Smooth muscle cell (in vitro differentiated cells): ENCODE measurements around the gene ATP1A1. TPM values are rescaled to one million over a fixed set of nuclear protein-coding genes. Genes with fewer than 3 reads are reported as not detected.

Experiments used
- DNase-seq: peaks from one replicate; lab custom pipeline; 2025; ENCODE audit not compliant: unreplicated experiment; lab: John Stamatoyannopoulos, UW
- H2AFZ ChIP-seq: fragments of 200-600 bp; sonication (generic); 2 replicates; pipeline ENCODE4 v1.6.0; 2016; ENCODE audit warnings: antibody characterized with exemption, low read depth, mild to moderate bottlenecking
- H3F3A ChIP-seq: fragments of 200-600 bp; sonication (generic); 2 replicates; pipeline ENCODE4 v1.6.0; 2017; ENCODE audit warnings: antibody characterized with exemption, low read depth
- H3K27ac ChIP-seq: fragments of 200-600 bp; sonication (generic); 2 replicates; pipeline ENCODE4 v1.5.1; 2016; ENCODE audit warnings: low read depth, mild to moderate bottlenecking
- H3K27me3 ChIP-seq: fragments of 200-600 bp; sonication (generic); 2 replicates; pipeline ENCODE4 v1.6.1; 2016; ENCODE audit warnings: low read depth, mild to moderate bottlenecking
- H3K36me3 ChIP-seq: fragments of 200-600 bp; sonication (generic); 2 replicates; pipeline ENCODE4 v1.5.1; 2016; ENCODE audit warnings: low read depth
- H3K4me1 ChIP-seq: fragments of 200-600 bp; sonication (generic); 2 replicates; pipeline ENCODE4 v1.5.1; 2016; ENCODE audit warnings: low read depth
- H3K4me2 ChIP-seq: fragments of 200-600 bp; sonication (generic); 2 replicates; pipeline ENCODE4 v1.6.0; 2016; ENCODE audit warnings: mild to moderate bottlenecking
- H3K4me3 ChIP-seq: fragments of 200-600 bp; sonication (generic); 2 replicates; pipeline ENCODE4 v1.5.1; 2016; ENCODE audit warnings: mild to moderate bottlenecking
- H3K79me2 ChIP-seq: fragments of 200-600 bp; sonication (generic); 2 replicates; pipeline ENCODE4 v1.6.0; 2016; ENCODE audit warnings: low read depth, mild to moderate bottlenecking
- H3K9ac ChIP-seq: fragments of 200-600 bp; sonication (generic); 2 replicates; pipeline ENCODE4 v1.6.0; 2016; ENCODE audit warnings: low read depth
- H3K9me3 ChIP-seq: fragments of 200-600 bp; sonication (generic); replicated peaks from 2 replicates; pipeline ENCODE4 v1.5.1; 2016; ENCODE audit warnings: low read depth
- H4K20me1 ChIP-seq: fragments of 200-600 bp; sonication (generic); 2 replicates; pipeline ENCODE4 v1.6.0; 2016; ENCODE audit warnings: low read depth
- WGBS: methylation state at CpG from one replicate; pipeline ENCODE4 v1.1.7; 2016; ENCODE audit warnings: low lambda C conversion rate; 5-methylcytosine and 5-hydroxymethylcytosine counted together
- polyA plus RNA-seq: library from polyadenylated mRNA; unstranded; fragments of >200 nt; fragmentation: Nextera tagmentation; extraction: Ambion mirVana; gene quantifications from 2 replicates; pipeline ENCODE4 v1.2.1, GENCODE V29; 2016
- total RNA-seq: library from RNA; depleted of rRNA; stranded (reverse); fragments of >200 nt; gene quantifications from 2 replicates; pipeline ENCODE4 v1.2.3, GENCODE V29; 2014
- TF ChIP-seq, protein P1 (sequence below): fragments of 200-600 bp; sonication (generic); IDR thresholded peaks from 2 replicates; pipeline ENCODE4 v1.5.1; 2017; ENCODE audit warnings: borderline replicate concordance, mild to moderate bottlenecking, antibody characterized with exemption; ENCODE audit not compliant: insufficient read depth, poor library complexity, severe bottlenecking

The ATP1A1 gene
- total and polyA plus RNA-seq, 2 experiments from 2014 or later = 75.7 to 104 TPM

- Histone ChIP-seq H3K27ac (no peak overlapping the region), H3K36me3 (no peaks in the 10 kb centered on the region), H3F3A (no peaks in the 10 kb centered on the region), H3K4me2 (no peak overlapping the region), H3K27me3 (peaks cover 7% of the 10 kb centered on the region), H4K20me1 (no peaks in the 10 kb centered on the region), H3K4me3 (no peak overlapping the region), H3K9me3 (no peaks in the 10 kb centered on the region), H3K79me2 (no peaks in the 10 kb centered on the region), H2AFZ (no peak overlapping the region), H3K9ac (no peak overlapping the region), H3K4me1 (no peaks in the 10 kb centered on the region)
- TF ChIP-seq, protein P1, sequence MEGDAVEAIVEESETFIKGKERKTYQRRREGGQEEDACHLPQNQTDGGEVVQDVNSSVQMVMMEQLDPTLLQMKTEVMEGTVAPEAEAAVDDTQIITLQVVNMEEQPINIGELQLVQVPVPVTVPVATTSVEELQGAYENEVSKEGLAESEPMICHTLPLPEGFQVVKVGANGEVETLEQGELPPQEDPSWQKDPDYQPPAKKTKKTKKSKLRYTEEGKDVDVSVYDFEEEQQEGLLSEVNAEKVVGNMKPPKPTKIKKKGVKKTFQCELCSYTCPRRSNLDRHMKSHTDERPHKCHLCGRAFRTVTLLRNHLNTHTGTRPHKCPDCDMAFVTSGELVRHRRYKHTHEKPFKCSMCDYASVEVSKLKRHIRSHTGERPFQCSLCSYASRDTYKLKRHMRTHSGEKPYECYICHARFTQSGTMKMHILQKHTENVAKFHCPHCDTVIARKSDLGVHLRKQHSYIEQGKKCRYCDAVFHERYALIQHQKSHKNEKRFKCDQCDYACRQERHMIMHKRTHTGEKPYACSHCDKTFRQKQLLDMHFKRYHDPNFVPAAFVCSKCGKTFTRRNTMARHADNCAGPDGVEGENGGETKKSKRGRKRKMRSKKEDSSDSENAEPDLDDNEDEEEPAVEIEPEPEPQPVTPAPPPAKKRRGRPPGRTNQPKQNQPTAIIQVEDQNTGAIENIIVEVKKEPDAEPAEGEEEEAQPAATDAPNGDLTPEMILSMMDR = no peak
- no peak for DNase-seq
- 90% methylated on average over 2 of the region's 2 CpGs for WGBS
Measured at GRCh38 chr1:116325104-116325503, 47.9 kb upstream of the ATP1A1 start.

DNA sequence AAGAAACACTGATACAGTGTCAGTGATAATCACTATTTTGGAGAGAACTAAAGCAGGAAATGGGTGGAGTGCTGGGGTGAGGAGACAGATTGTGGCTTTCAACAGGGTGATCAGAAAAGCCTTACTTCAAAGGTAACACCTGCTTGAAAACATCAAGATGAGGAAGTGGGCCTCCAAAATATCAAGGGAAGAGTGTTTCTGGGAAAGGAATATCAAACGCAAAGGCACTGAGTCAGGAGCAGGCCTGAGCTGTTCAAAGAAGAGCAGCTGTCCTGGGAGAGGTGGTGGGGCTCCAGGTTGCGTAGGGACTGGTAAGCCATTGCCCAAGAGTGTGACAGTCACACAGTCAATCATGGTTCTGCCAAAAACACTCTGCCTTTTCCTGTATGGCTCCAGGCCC, 47.1 kb upstream of the ATP1A1 start:
- WGBS = 75% methylated on average over 2 of the region's 2 CpGs
- no peaks in the 10 kb centered on the region for H4K20me1 ChIP-seq
- no peaks in the 10 kb centered on the region for H3K79me2 ChIP-seq
- no peaks in the 10 kb centered on the region for H3K9me3 ChIP-seq
- TF ChIP-seq, protein P1 = no peak
- H3K27me3 ChIP-seq = peaks cover 7% of the 10 kb centered on the region
- H3K36me3 ChIP-seq = no peaks in the 10 kb centered on the region
- H3K4me1 ChIP-seq = no peaks in the 10 kb centered on the region
- H3K27ac ChIP-seq = no peak overlapping the region
- no peak overlapping the region for H3K4me2 ChIP-seq
- no peak overlapping the region for H3K9ac ChIP-seq
- H3K4me3 ChIP-seq = no peak overlapping the region
- H2AFZ ChIP-seq = no peak overlapping the region
- no peaks in the 10 kb centered on the region for H3F3A ChIP-seq
- no peak for DNase-seq

GRCh38 chr1:116326486-116326885, 46.6 kb upstream of the ATP1A1 start:
- 93% methylated on average over 1 of the region's 1 CpG for WGBS
- Histone ChIP-seq H3K36me3 (no peaks in the 10 kb centered on the region), H3K9me3 (no peaks in the 10 kb centered on the region), H3K4me3 (no peak overlapping the region), H2AFZ (no peak overlapping the region), H3K79me2 (no peaks in the 10 kb centered on the region), H3K4me1 (no peaks in the 10 kb centered on the region), H3K4me2 (no peak overlapping the region), H3K27ac (no peak overlapping the region), H4K20me1 (no peaks in the 10 kb centered on the region), H3K9ac (no peak overlapping the region), H3F3A (no peaks in the 10 kb centered on the region), H3K27me3 (peaks cover 7% of the 10 kb centered on the region)
- TF ChIP-seq, protein P1 = no peak
- no peak for DNase-seq

- WGBS = 92% methylated on average over 2 of the region's 2 CpGs
- Histone ChIP-seq H3K4me1 (no peaks in the 10 kb centered on the region), H3K9ac (no peak overlapping the region)
Measured at GRCh38 chr1:116328671-116329070, 44.4 kb upstream of the ATP1A1 start.

More at GRCh38 chr1:116328671-116329070, 44.4 kb upstream of the ATP1A1 start:
- no peak for DNase-seq
- H3F3A ChIP-seq = no peaks in the 10 kb centered on the region
- TF ChIP-seq, protein P1 = no peak
- H3K9me3 ChIP-seq = no peaks in the 10 kb centered on the region
- no peaks in the 10 kb centered on the region for H4K20me1 ChIP-seq
- no peaks in the 10 kb centered on the region for H3K36me3 ChIP-seq
- no peak overlapping the region for H3K4me3 ChIP-seq
- no peak overlapping the region for H3K27ac ChIP-seq
- H3K4me2 ChIP-seq = no peak overlapping the region
- no peak overlapping the region for H2AFZ ChIP-seq
- H3K79me2 ChIP-seq = no peaks in the 10 kb centered on the region
- peaks cover 7% of the 10 kb centered on the region for H3K27me3 ChIP-seq
